Endothelial cell of umbilical vein (primary cell): ENCODE data around the gene LGALS7B. TPM values are rescaled to one million over a fixed set of nuclear protein-coding genes. Genes with fewer than 3 reads are reported as not detected.

Source experiments
- BruUV-seq: library from RNA; stranded (reverse); fragments of 400-500 nt; replicated peaks from 2 replicates; lab custom pipeline; 2021; lab: Mats Ljungman, UMichigan
- CTCF ChIA-PET: fragments of 300-600, 350-600 bp; sonication (Branson Sonifier 250); formaldehyde crosslinking; loops from one replicate; lab custom pipeline; 2021; ENCODE audit warnings: antibody characterized with exemption, inconsistent platforms; lab: Charles Lee
- POLR2A ChIA-PET: fragments of 300-600, 350-600 bp; sonication (Branson Sonifier 250); formaldehyde crosslinking; loops from one replicate; lab custom pipeline; 2021; ENCODE audit warnings: antibody characterized with exemption, inconsistent platforms; lab: Charles Lee
- DNase-seq: peaks from one replicate; pipeline ENCODE4 v3.0.0-alpha.2; 2011; ENCODE audit warnings: low read depth, low spot score
- FAIRE-seq: peaks from 2 replicates; lab custom pipeline; 2011; peaks lifted over from hg19 to GRCh38; lab: Jason Lieb, UNC
- H2AFZ ChIP-seq: 2 replicates; pipeline ENCODE4 v1.6.0; 2012; ENCODE audit warnings: low read depth, low read length, control low read depth, inconsistent platforms
- H3K27ac ChIP-seq: 2 replicates; pipeline ENCODE4 v1.5.1; 2011; ENCODE audit warnings: low read depth, mild to moderate bottlenecking, control low read depth, low read length, moderate library complexity; ENCODE audit not compliant: insufficient read depth
- H3K27me3 ChIP-seq, 2 experiments: 2 replicates each; pipeline versions ENCODE4 v1.6.0 to v1.6.1; 2011; ENCODE audit warnings: low read length in 2 of 2, mixed read lengths in 1 of 2; ENCODE audit not compliant: control insufficient read depth in 2 of 2, insufficient read depth in 2 of 2
- H3K36me3 ChIP-seq, 2 experiments: 2 replicates in 1 of 2; 3 replicates in 1 of 2; pipeline ENCODE4 v1.5.1; 2011; ENCODE audit warnings: low read length in 2 of 2, mild to moderate bottlenecking in 1 of 2, moderate library complexity in 1 of 2; ENCODE audit not compliant: control insufficient read depth in 2 of 2, insufficient read depth in 2 of 2; ENCODE audit errors: extremely low read depth in 1 of 2
- H3K4me1 ChIP-seq: 3 replicates; pipeline ENCODE4 v1.5.1; 2011; ENCODE audit warnings: mild to moderate bottlenecking, low read length; ENCODE audit not compliant: control insufficient read depth, insufficient read depth; ENCODE audit errors: extremely low read depth
- H3K4me2 ChIP-seq: 2 replicates; pipeline ENCODE4 v1.6.1; 2011; ENCODE audit warnings: low read length, control low read depth, mixed read lengths; ENCODE audit not compliant: insufficient read depth
- H3K4me3 ChIP-seq, 3 experiments: fragments of 200-600 bp in 1 of 3; sonication (generic), shearing (Covaris generic) in 1 of 3; replicated peaks in 1 of 3; 2 replicates each; pipeline ENCODE4 v1.5.1; 2011 to 2016; ENCODE audit warnings: control low read depth in 3 of 3, low read length in 3 of 3, mild to moderate bottlenecking in 2 of 3, inconsistent platforms in 1 of 3, low read depth in 1 of 3, moderate library complexity in 1 of 3; ENCODE audit not compliant: insufficient read depth in 1 of 3
- H3K79me2 ChIP-seq: 2 replicates; pipeline ENCODE4 v1.6.0; 2012; ENCODE audit warnings: low read length, inconsistent platforms; ENCODE audit not compliant: control insufficient read depth, insufficient read depth
- H3K9ac ChIP-seq: replicated peaks from 2 replicates; pipeline ENCODE3; 2011; ENCODE audit warnings: low read length, control low read depth; ENCODE audit not compliant: insufficient read depth; ENCODE audit errors: extremely low read depth
- H3K9me1 ChIP-seq: replicated peaks from 3 replicates; pipeline ENCODE4 v1.6.0; 2011; ENCODE audit warnings: mild to moderate bottlenecking, low read length; ENCODE audit not compliant: control insufficient read depth, insufficient read depth; ENCODE audit errors: extremely low read depth
- H3K9me3 ChIP-seq: replicated peaks from 2 replicates; pipeline ENCODE4 v1.5.1; 2012; ENCODE audit warnings: low read length, inconsistent platforms; ENCODE audit not compliant: control insufficient read depth, insufficient read depth
- H4K20me1 ChIP-seq: replicated peaks from 2 replicates; pipeline ENCODE3; 2011; ENCODE audit warnings: mild to moderate bottlenecking, low read length; ENCODE audit not compliant: control insufficient read depth, insufficient read depth; ENCODE audit errors: extremely low read depth
- CTCF ChIP-seq, 2 donors: IDR thresholded peaks; 1 replicate in 1 of 2; 2 replicates in 1 of 2; pipeline ENCODE4 v1.5.1; 2011; ENCODE audit warnings: low read length in 2 of 2, mild to moderate bottlenecking in 2 of 2, moderate library complexity in 2 of 2, control low read depth in 1 of 2, inconsistent platforms in 1 of 2, low read depth in 1 of 2; ENCODE audit not compliant: insufficient read depth in 1 of 2; ENCODE audit errors: extremely low read depth in 1 of 2
- EZH2 ChIP-seq: IDR thresholded peaks from 2 replicates; pipeline ENCODE4 v1.6.1; 2012; ENCODE audit warnings: borderline replicate concordance, low read depth, mild to moderate bottlenecking, moderate library complexity, low read length, inconsistent platforms; ENCODE audit not compliant: severe bottlenecking
- FOS ChIP-seq: IDR thresholded peaks from 2 replicates; pipeline ENCODE4 v1.6.1; 2011; ENCODE audit warnings: mild to moderate bottlenecking, low read length, moderate library complexity, borderline replicate concordance; ENCODE audit not compliant: insufficient read depth
- GATA2 ChIP-seq: IDR thresholded peaks from 2 replicates; pipeline ENCODE4 v1.7.0; 2011; ENCODE audit warnings: low read depth, mild to moderate bottlenecking, moderate library complexity, mixed read lengths, low read length; ENCODE audit not compliant: insufficient read length, insufficient read depth
- JUN ChIP-seq: IDR thresholded peaks from 2 replicates; pipeline ENCODE4 v1.6.1; 2011; ENCODE audit warnings: borderline replicate concordance, low read depth; ENCODE audit not compliant: insufficient read length, insufficient read depth
- MAX ChIP-seq: IDR thresholded peaks from 2 replicates; pipeline ENCODE4 v1.6.1; 2011; ENCODE audit not compliant: insufficient read depth, insufficient read length
- MYC ChIP-seq: IDR thresholded peaks from one replicate; pipeline ENCODE4 v1.6.1; 2011; ENCODE audit warnings: mild to moderate bottlenecking, low read depth, low read length
- POLR2A ChIP-seq: IDR thresholded peaks from 2 replicates; pipeline ENCODE4 v1.6.1; 2012; ENCODE audit warnings: low read depth, mild to moderate bottlenecking, control low read depth, low read length
- POLR2AphosphoS5 ChIP-seq: IDR thresholded peaks from 2 replicates; pipeline ENCODE4 v1.6.1; 2012; ENCODE audit warnings: low read depth, mild to moderate bottlenecking, control low read depth, low read length, moderate library complexity; ENCODE audit not compliant: insufficient read depth
- dilution Hi-C: fragments of 300-500 bp; cut with MboI; formaldehyde crosslinking; loops from one replicate; pipeline ENCODE4 v1.15.0; 2019; ENCODE audit warnings: low sequenced_read_pairs; ENCODE audit not compliant: extremely low pct_ligation_motif_present
- intact Hi-C: fragments of 100-400 bp; cut with micrococcal nuclease; formaldehyde crosslinking; loops from one replicate; pipeline ENCODE4 v1.10.0; 2022
- polyA plus RNA-seq, 4 experiments: library from polyadenylated mRNA; depleted of rRNA in 3 of 4; stranded (reverse) in 3 of 4; unstranded in 1 of 4; fragments of >200 nt; gene quantifications; 2 replicates each; pipeline versions ENCODE4 v1.2.1 to v1.2.3, GENCODE V29; 2011 to 2012; ENCODE audit warnings: missing spikeins in 1 of 4
- total RNA-seq: library from RNA; stranded (reverse); gene quantifications from 2 replicates; pipeline ENCODE4 v1.2.3, GENCODE V29; 2021

LGALS7B gene
- total and polyA plus RNA-seq, 2 donors (not counting 3 experiments of a cell fraction or from before 2014, with no cell fraction given), result not detected

GRCh38 chr19:38799104-38799503, 10.1 kb downstream of the LGALS7B start:
- no TSS peak for BruUV-seq
- ChIA-PET CTCF (interaction anchor here (1.0 to 1.1 kb wide), 3 partner anchors 21 to 33 kb away, joined by 3 to 4 read pairs (median 4); partner anchors contain the start of gene ECH1), POLR2A (no interaction called here)

More at GRCh38 chr19:38799104-38799503, 10.1 kb downstream of the LGALS7B start:
- intact Hi-C loops (no loop called here), dilution Hi-C loops (no loop called here)
- H3K4me1 ChIP-seq, result no peaks in the 10 kb centered on the region
- no peaks in the 10 kb centered on the region for H3K9me1 ChIP-seq
- H3K4me2 ChIP-seq, result no peak overlapping the region
- no peaks in the 10 kb centered on the region for H4K20me1 ChIP-seq
- H3K27ac ChIP-seq, result no peak overlapping the region
- FAIRE-seq, result no peak
- H3K9ac ChIP-seq, result no peak overlapping the region
- TF ChIP-seq EZH2 (no peak), GATA2 (no peak), FOS (no peak), JUN (no peak), CTCF (IDR thresholded peaks at IDR 0.05; ENCODE audit: extremely low read depth in 1 of 2, insufficient read depth in 1 of 2, low read depth in 1 of 2, low read length in 2 of 2) (no peak), POLR2AphosphoS5 (no peak), MYC (no peak), MAX (no peak), POLR2A (no peak)
- no peak overlapping the region for H3K4me3 ChIP-seq
- no peaks in the 10 kb centered on the region for H3K79me2 ChIP-seq
- H3K27me3 ChIP-seq, result no peaks in the 10 kb centered on the region
- no peaks in the 10 kb centered on the region for H3K9me3 ChIP-seq
- no peak overlapping the region for H2AFZ ChIP-seq
- DNase-seq, result no peak
- no peaks in the 10 kb centered on the region for H3K36me3 ChIP-seq
